Measurements from ENCODE around the gene SYTL2.

SYTL2 gene

GRCh38 chr11:85766721-85767161 is 44.2 kb downstream of the SYTL2 start:
- POLR2A ChIA-PET = interaction anchor here (0.6 to 1.0 kb wide), 2 partner anchors 10 to 14 kb away, joined by 3 read pairs; no protein-coding TSS in a partner anchor
- H3K9me3 ChIP-seq (ENCODE audit: control extremely low read depth in 1 of 5, control insufficient read depth in 4 of 5, insufficient read depth in 2 of 5, low read depth in 1 of 5, low read length in 4 of 5) = peaks cover 0 to 3% (median 2%) of the 10 kb centered on the region in 5 experiments
- H3K27ac ChIP-seq (ENCODE audit: insufficient read depth in 1 of 2, low read depth in 1 of 2, low read length in 2 of 2, poor library complexity in 1 of 2, severe bottlenecking in 2 of 2) = no peak overlapping the region
- CTCF ChIA-PET = interaction anchor here (0.7 to 1.5 kb wide), 3 partner anchors 9 to 170 kb away, joined by 3 to 4 read pairs (median 3); no protein-coding TSS in a partner anchor
- H3K4me1 ChIP-seq (ENCODE audit: control extremely low read depth in 1 of 4, control insufficient read depth in 4 of 4, insufficient read depth in 4 of 4, low read length in 3 of 4) = peaks cover 0 to 4% (median 0%) of the 10 kb centered on the region in 4 experiments
- H3K27me3 ChIP-seq (replicated peaks in 2 of 5; ENCODE audit: control insufficient read depth in 4 of 5, insufficient read depth in 5 of 5, low read length in 4 of 5) = no peaks in the 10 kb centered on the region
- no peaks in the 10 kb centered on the region for H3K36me3 ChIP-seq (ENCODE audit: control insufficient read depth in 4 of 4, insufficient read depth in 4 of 4, low read length in 3 of 4)
- WGBS (ENCODE audit: insufficient coverage) = 100% methylated on average over 2 of the region's 2 CpGs
- no peak for DNase-seq
- no peak overlapping the region for H3K4me3 ChIP-seq (ENCODE audit: control insufficient read depth in 1 of 7, extremely low read depth in 1 of 7, insufficient read depth in 4 of 7, low read depth in 2 of 7, low read length in 6 of 7)

- Histone ChIP-seq H3K27ac (ENCODE audit: insufficient read depth in 1 of 2, low read depth in 1 of 2, low read length in 2 of 2, poor library complexity in 1 of 2, severe bottlenecking in 2 of 2) (no peak overlapping the region), H3K4me3 (ENCODE audit: control insufficient read depth in 1 of 7, extremely low read depth in 1 of 7, insufficient read depth in 4 of 7, low read depth in 2 of 7, low read length in 6 of 7) (no peak overlapping the region), H3K9me3 (ENCODE audit: control extremely low read depth in 1 of 5, control insufficient read depth in 4 of 5, insufficient read depth in 2 of 5, low read depth in 1 of 5, low read length in 4 of 5) (peaks cover 0 to 3% (median 2%) of the 10 kb centered on the region in 5 experiments), H3K27me3 (replicated peaks in 2 of 5; ENCODE audit: control insufficient read depth in 4 of 5, insufficient read depth in 5 of 5, low read length in 4 of 5) (no peaks in the 10 kb centered on the region), H3K4me1 (ENCODE audit: control extremely low read depth in 1 of 4, control insufficient read depth in 4 of 4, insufficient read depth in 4 of 4, low read length in 3 of 4) (peaks cover 0 to 11% (median 0%) of the 10 kb centered on the region in 4 experiments), H3K36me3 (ENCODE audit: control insufficient read depth in 4 of 4, insufficient read depth in 4 of 4, low read length in 3 of 4) (no peaks in the 10 kb centered on the region)
- ChIA-PET CTCF (interaction anchor here (0.6 to 1.4 kb wide), 2 partner anchors 9 to 502 kb away, joined by 3 read pairs; no protein-coding TSS in a partner anchor), POLR2A (no interaction called here)
- no CpG with 5 or more reads among the region's 4 CpGs for WGBS (ENCODE audit: insufficient coverage)
- no peak for DNase-seq
These were observed 46.1 kb downstream of the SYTL2 start for GRCh38 chr11:85764796-85765195.

- ChIA-PET POLR2A (no interaction called here), CTCF (interaction anchor here (1.3 kb wide), 1 partner anchor 14 kb away, joined by 3 read pairs; no protein-coding TSS in a partner anchor)
- DNase-seq = no peak
- H3K4me3 ChIP-seq (ENCODE audit: control insufficient read depth in 1 of 7, extremely low read depth in 1 of 7, insufficient read depth in 4 of 7, low read depth in 2 of 7, low read length in 6 of 7) = no peak overlapping the region
- WGBS (ENCODE audit: insufficient coverage) = 100% methylated on average over 1 of the region's 1 CpG
- H3K4me1 ChIP-seq (ENCODE audit: control extremely low read depth in 1 of 4, control insufficient read depth in 4 of 4, insufficient read depth in 4 of 4, low read length in 3 of 4) = peaks cover 4 to 19% (median 6%) of the 10 kb centered on the region in 4 experiments
- H3K27ac ChIP-seq (ENCODE audit: insufficient read depth in 1 of 2, low read depth in 1 of 2, low read length in 2 of 2, poor library complexity in 1 of 2, severe bottlenecking in 2 of 2) = no peak overlapping the region
- H3K9me3 ChIP-seq (ENCODE audit: control extremely low read depth in 1 of 5, control insufficient read depth in 4 of 5, insufficient read depth in 2 of 5, low read depth in 1 of 5, low read length in 4 of 5) = no peaks in the 10 kb centered on the region
- H3K27me3 ChIP-seq (replicated peaks in 2 of 5; ENCODE audit: control insufficient read depth in 4 of 5, insufficient read depth in 5 of 5, low read length in 4 of 5) = no peaks in the 10 kb centered on the region
- no peaks in the 10 kb centered on the region for H3K36me3 ChIP-seq (ENCODE audit: control insufficient read depth in 4 of 4, insufficient read depth in 4 of 4, low read length in 3 of 4)
These were observed 48.7 kb downstream of the SYTL2 start for GRCh38 chr11:85762226-85762625.

- POLR2A ChIA-PET = no interaction called here
- no peak for DNase-seq
- Histone ChIP-seq H3K4me1 (ENCODE audit: control extremely low read depth in 1 of 4, control insufficient read depth in 4 of 4, insufficient read depth in 4 of 4, low read length in 3 of 4) (peaks cover 4 to 34% (median 13%) of the 10 kb centered on the region in 4 experiments), H3K27me3 (replicated peaks in 2 of 5; ENCODE audit: control insufficient read depth in 4 of 5, insufficient read depth in 5 of 5, low read length in 4 of 5) (no peaks in the 10 kb centered on the region), H3K9me3 (ENCODE audit: control extremely low read depth in 1 of 5, control insufficient read depth in 4 of 5, insufficient read depth in 2 of 5, low read depth in 1 of 5, low read length in 4 of 5) (no peaks in the 10 kb centered on the region), H3K36me3 (ENCODE audit: control insufficient read depth in 4 of 4, insufficient read depth in 4 of 4, low read length in 3 of 4) (no peaks in the 10 kb centered on the region), H3K4me3 (ENCODE audit: control insufficient read depth in 1 of 7, extremely low read depth in 1 of 7, insufficient read depth in 4 of 7, low read depth in 2 of 7, low read length in 6 of 7) (no peak overlapping the region), H3K27ac (ENCODE audit: insufficient read depth in 1 of 2, low read depth in 1 of 2, low read length in 2 of 2, poor library complexity in 1 of 2, severe bottlenecking in 2 of 2) (no peak overlapping the region)
- CTCF ChIA-PET = no interaction called here
- no CpG with 5 or more reads among the region's 2 CpGs for WGBS (ENCODE audit: insufficient coverage)
These were observed 51.0 kb downstream of the SYTL2 start for GRCh38 chr11:85759915-85760314.

GRCh38 chr11:85758480-85759039 is 52.4 kb downstream of the SYTL2 start:
- peaks cover 7 to 37% (median 14%) of the 10 kb centered on the region in 4 experiments for H3K4me1 ChIP-seq (ENCODE audit: control extremely low read depth in 1 of 4, control insufficient read depth in 4 of 4, insufficient read depth in 4 of 4, low read length in 3 of 4)
- H3K4me3 ChIP-seq (ENCODE audit: control insufficient read depth in 1 of 7, extremely low read depth in 1 of 7, insufficient read depth in 4 of 7, low read depth in 2 of 7, low read length in 6 of 7) = no peak overlapping the region
- no peaks in the 10 kb centered on the region for H3K9me3 ChIP-seq (ENCODE audit: control extremely low read depth in 1 of 5, control insufficient read depth in 4 of 5, insufficient read depth in 2 of 5, low read depth in 1 of 5, low read length in 4 of 5)
- WGBS (ENCODE audit: insufficient coverage) = no CpG with 5 or more reads among the region's 1 CpG
- H3K27me3 ChIP-seq (replicated peaks in 2 of 5; ENCODE audit: control insufficient read depth in 4 of 5, insufficient read depth in 5 of 5, low read length in 4 of 5) = no peaks in the 10 kb centered on the region
- DNase-seq = no peak
- ChIA-PET POLR2A (no interaction called here), CTCF (interaction anchor here (1.4 kb wide), 1 partner anchor 66 kb away, joined by 3 read pairs; no protein-coding TSS in a partner anchor)
- H3K27ac ChIP-seq (ENCODE audit: insufficient read depth in 1 of 2, low read depth in 1 of 2, low read length in 2 of 2, poor library complexity in 1 of 2, severe bottlenecking in 2 of 2) = no peak overlapping the region
- no peaks in the 10 kb centered on the region for H3K36me3 ChIP-seq (ENCODE audit: control insufficient read depth in 4 of 4, insufficient read depth in 4 of 4, low read length in 3 of 4)

GRCh38 chr11:85758026-85758425 is 52.9 kb downstream of the SYTL2 start:
- ChIA-PET POLR2A (no interaction called here), CTCF (interaction anchor here (1.4 kb wide), 1 partner anchor 66 kb away, joined by 3 read pairs; no protein-coding TSS in a partner anchor)
- no peak overlapping the region for H3K4me3 ChIP-seq (ENCODE audit: control insufficient read depth in 1 of 7, extremely low read depth in 1 of 7, insufficient read depth in 4 of 7, low read depth in 2 of 7, low read length in 6 of 7)
- H3K9me3 ChIP-seq (ENCODE audit: control extremely low read depth in 1 of 5, control insufficient read depth in 4 of 5, insufficient read depth in 2 of 5, low read depth in 1 of 5, low read length in 4 of 5) = no peaks in the 10 kb centered on the region
- 95% methylated on average over 4 of the region's 4 CpGs for WGBS (ENCODE audit: insufficient coverage)
- no peak overlapping the region for H3K27ac ChIP-seq (ENCODE audit: insufficient read depth in 1 of 2, low read depth in 1 of 2, low read length in 2 of 2, poor library complexity in 1 of 2, severe bottlenecking in 2 of 2)
- H3K27me3 ChIP-seq (replicated peaks in 2 of 5; ENCODE audit: control insufficient read depth in 4 of 5, insufficient read depth in 5 of 5, low read length in 4 of 5) = no peaks in the 10 kb centered on the region
- H3K4me1 ChIP-seq (ENCODE audit: control extremely low read depth in 1 of 4, control insufficient read depth in 4 of 4, insufficient read depth in 4 of 4, low read length in 3 of 4) = peaks cover 12 to 42% (median 20%) of the 10 kb centered on the region in 4 experiments
- DNase-seq = no peak
- H3K36me3 ChIP-seq (ENCODE audit: control insufficient read depth in 4 of 4, insufficient read depth in 4 of 4, low read length in 3 of 4) = no peaks in the 10 kb centered on the region

- ChIA-PET POLR2A (interaction anchor here (1.0 kb wide), 1 partner anchor 10 kb away, joined by 3 read pairs; no protein-coding TSS in a partner anchor), CTCF (no interaction called here)
- H3K4me1 ChIP-seq (ENCODE audit: control extremely low read depth in 1 of 4, control insufficient read depth in 4 of 4, insufficient read depth in 4 of 4, low read length in 3 of 4) = peaks cover 22 to 52% (median 32%) of the 10 kb centered on the region in 4 experiments
- H3K4me3 ChIP-seq (ENCODE audit: control insufficient read depth in 1 of 7, extremely low read depth in 1 of 7, insufficient read depth in 4 of 7, low read depth in 2 of 7, low read length in 6 of 7) = no peak overlapping the region
- H3K27me3 ChIP-seq (replicated peaks in 2 of 5; ENCODE audit: control insufficient read depth in 4 of 5, insufficient read depth in 5 of 5, low read length in 4 of 5) = no peaks in the 10 kb centered on the region
- no peak overlapping the region for H3K27ac ChIP-seq (ENCODE audit: insufficient read depth in 1 of 2, low read depth in 1 of 2, low read length in 2 of 2, poor library complexity in 1 of 2, severe bottlenecking in 2 of 2)
- DNase-seq = no peak
- H3K9me3 ChIP-seq (ENCODE audit: control extremely low read depth in 1 of 5, control insufficient read depth in 4 of 5, insufficient read depth in 2 of 5, low read depth in 1 of 5, low read length in 4 of 5) = no peaks in the 10 kb centered on the region
- 93% methylated on average over 3 of the region's 6 CpGs for WGBS (ENCODE audit: insufficient coverage)
- no peaks in the 10 kb centered on the region for H3K36me3 ChIP-seq (ENCODE audit: control insufficient read depth in 4 of 4, insufficient read depth in 4 of 4, low read length in 3 of 4)
These were observed 54.3 kb downstream of the SYTL2 start for GRCh38 chr11:85756401-85757200.

All from common myeloid progenitor, CD34-positive (primary cell).